HG03571 (cell line): ENCODE results near the gene PRICKLE4.
"Not testable (repeated sequence)": the region's sequence is repeated elsewhere in the genome, so short reads cannot be mapped to it uniquely, and the experiment has no call there.

Experiments
- ATAC-seq: cut with Tn5 transposase; IDR thresholded peaks from one replicate; pipeline ENCODE4 v1.9.1; 2021; ENCODE audit not compliant: unreplicated experiment

The PRICKLE4 gene

DNA sequence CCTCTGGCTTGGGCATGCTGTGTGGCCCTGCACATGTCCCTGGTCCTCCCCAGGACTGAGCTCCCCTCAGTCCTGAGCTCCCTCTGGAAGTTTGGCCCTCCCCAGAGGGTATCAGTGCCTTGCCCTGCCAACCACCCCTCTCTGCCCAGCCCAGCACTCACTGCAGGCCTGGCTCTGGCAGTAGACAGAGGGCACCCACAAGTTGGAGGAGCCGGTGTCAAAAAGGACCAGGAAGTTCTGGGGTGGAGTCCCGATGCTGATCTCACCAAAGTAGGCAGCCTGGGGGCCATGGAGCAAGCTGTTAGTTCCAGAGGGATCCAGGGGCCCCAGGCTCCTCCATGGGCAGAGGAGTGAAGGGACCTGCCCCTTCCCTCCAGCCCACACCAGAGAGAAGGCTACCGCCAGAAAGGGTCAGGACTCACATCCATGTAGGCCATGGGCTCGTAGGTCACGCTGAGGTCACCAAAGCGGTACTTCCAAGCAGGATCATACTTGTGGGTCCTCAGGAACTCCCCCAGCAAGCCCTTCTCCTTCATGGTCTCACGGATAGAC, 36.3 kb upstream of the PRICKLE4 start:
- ATAC-seq, result no peak

DNA sequence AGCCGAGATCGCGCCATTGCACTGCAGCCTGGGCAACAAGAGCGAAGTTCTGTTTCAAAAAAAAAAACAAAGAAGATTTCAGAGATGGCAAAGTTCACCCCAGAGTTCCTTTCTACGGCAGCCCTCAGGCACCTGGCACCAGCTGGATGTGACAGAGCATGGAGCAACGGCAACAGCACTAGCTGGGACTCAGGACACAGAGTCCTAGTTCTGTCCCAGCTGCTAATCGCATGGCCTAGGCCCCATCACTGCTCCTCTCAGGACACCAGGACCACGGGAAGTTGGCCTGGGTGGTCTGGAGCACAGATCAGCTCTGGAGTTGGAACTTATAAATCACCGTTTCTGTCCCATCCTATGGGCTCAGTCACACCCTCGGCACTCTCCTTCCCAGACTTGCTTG, 34.5 kb upstream of the PRICKLE4 start:
- ATAC-seq, result no peak

DNA sequence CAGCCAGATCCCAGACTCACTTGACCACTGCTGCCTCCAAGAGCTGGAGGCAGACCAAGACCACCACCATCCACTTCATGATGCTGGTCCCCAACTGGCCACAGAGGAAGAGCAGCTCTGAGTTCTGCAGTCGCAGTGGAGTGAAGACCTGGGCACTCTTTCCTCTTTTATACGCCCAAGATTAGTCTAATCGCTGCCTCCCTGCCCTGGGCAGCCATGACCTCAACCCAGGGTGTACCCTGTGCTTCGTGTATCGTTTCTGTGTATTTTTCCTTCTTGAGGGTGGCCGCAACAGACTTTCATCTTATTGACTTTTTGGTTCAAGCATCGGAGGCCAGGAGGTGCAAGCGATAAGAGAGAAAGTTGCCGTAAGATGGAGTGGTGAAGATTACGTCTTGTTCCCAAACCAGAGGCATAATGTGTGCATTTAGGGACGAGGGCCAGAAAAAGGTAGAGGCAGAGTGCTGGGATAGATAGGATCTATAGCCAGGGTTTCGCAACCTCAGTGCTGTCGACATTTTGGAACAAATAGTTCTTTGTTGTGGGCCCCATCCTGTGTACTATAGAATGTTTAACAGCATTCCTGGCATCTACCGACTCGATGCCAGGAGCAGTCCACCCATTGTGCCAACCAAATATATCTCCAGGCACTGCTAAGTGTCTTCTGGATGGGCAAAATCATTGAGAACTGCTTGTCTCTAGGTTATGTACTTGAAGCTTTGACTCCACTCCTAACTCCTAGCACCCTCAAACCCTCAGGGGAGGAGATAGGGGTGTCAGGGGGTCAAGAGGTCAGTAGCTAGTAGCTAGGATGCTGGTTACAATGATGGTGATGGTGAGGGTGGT, 33.1 kb upstream of the PRICKLE4 start, which contains the start of gene PGC:
Gene PGC (minus strand): TSS at position 142 of the 846 bp plus-strand sequence. CDS start 63 bp downstream, at position 79.
- ATAC-seq, result no peak

DNA sequence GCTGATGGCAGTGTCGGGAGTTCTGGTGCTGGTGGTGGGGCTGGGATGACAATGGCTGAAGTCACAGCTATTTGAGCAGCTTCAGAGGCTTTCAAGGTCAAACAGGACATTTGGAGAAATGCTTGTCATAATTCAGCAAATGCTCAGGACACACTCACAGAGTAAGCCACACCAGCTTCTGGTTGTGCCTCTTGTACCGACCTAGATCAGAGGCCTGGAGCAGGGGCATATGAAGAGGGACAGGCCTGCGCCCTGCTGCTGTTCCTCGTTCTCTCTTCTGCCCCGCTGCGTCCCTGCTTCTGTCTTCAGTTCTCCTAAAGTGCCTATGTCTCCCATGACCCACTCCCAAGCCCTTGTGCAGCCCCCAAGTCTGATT, 32.5 kb upstream of the PRICKLE4 start:
- ATAC-seq, result no peak

DNA sequence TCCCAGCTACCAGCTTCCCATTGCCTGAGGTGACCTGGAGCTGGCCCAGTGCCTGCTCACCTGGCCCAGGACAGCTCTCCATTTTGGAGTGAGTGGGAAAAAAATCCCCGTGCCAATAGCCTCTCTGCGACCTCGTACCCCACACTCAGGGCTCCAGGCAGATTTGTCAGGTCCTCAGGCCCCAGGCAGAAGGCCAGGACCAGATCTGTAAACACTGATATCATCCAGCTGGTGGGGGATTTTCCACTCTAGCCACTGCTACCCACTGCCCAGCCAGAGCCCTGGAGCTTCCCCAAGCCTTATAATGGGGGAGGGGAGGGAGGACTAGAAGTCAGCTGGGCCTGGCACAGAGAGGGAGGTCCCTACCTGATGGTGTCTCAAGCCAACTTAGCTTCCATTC, 32.0 kb upstream of the PRICKLE4 start:
- ATAC-seq, result no peak

DNA sequence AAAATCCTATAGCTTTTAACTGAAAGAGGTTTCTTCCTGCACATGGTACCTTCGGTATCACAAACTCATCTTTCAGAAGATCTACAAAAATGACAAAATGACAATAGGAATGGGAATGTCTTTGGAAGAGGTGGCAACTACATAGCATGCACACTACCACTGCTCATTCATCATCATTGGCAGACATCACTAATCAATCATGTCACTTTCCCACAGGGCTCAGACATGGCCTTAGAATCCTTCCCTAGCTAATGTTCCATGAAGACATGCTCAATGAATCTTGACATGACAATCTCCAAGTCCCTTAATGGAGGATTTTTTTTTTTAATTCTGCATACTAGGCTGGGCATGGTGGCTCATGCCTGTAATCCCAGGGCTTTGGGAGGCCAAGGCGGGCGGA, 30.2 kb upstream of the PRICKLE4 start:
- ATAC-seq, result no peak

DNA sequence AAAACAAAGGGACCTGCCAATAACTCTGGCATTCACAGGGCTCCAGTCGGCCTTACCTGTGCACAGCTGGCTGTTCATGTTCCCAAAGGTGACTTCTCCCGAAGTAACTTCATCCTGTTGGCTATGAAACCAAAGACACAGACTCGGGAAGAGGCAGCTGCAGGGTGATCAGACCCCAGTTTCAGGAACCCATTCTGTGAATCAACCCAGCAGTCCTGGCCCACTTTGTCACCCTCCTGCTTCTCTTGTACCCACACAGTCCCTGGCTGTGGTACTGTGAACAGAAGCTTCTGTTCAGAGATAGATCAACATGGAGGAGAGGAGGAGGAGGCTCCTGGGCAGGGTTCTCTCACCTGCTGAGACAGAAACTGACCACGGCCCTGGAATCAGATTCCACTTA, 24.7 kb upstream of the PRICKLE4 start:
- no peak for ATAC-seq

DNA sequence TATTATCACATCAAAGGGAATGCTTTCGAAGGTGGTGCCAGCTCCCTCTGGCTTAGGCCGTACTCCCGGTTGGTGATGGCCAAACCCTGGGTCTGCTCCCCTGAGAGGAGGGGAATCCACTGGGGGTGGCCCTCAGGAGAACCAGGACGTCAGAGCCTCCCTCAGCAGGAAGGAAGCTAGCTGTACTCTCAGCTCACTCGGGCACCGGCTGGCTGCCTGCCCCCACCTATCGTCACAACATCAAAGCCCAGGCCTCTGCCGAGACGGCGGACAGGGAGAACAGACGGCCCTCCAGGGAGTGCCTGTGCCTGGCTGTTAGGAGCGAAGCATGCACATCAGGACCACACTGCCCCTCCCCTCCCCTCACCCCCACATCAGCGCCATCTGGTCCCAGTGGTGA, 24.2 kb upstream of the PRICKLE4 start:
- no peak for ATAC-seq

DNA sequence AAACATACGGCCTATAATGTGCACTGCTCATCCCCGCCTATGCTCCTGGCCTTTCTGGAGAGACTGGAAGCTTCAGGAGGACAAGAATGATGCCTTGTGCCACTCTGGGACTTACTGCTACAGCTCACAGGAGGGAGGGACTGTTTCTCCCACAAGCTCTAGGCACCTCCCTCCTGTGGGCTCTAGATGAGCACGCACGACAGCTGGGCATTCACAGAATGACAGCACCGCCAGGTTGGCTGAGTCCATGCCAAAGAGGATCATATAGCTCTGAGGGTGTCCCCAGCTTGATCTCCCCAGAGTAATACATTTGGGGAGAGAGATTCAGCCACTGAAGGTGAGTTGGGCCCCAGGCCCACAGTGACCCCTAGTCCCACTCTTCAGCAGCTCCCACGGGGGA, 23.3 kb upstream of the PRICKLE4 start:
- ATAC-seq, result no peak

DNA sequence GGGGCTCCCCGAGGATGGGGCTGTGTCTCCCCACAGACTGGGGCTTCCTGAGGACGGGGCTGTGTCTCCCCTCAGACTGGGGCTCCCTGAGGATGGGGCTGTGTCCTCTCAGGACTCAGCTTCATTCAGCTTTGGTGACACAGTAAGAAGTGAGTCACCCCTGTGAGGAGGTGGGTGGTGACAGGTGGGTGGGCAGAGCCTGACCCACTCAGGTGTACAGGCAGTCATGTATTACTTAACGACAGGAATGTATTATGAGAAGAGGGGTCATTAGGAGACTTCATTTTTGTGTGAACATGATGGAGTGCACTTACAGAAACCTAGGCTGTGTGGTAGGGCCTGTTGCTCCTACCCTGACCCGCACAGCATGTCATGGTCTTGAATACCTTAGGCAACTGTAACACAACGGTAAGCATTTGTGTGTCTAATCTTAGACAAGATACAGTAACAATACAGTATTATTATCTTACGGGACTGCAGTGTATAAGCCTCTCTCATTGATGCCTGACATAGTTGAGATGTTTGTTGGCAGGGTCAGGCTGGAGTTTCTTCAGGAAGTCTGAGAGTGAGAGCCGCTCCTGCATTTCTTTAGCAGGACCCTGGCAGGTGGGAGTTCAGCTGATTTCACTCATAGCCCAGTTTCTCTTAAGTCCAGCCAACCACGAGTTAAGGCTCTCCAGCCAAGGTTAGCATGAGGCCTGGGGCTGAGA, 22.5 kb upstream of the PRICKLE4 start:
- no peak for ATAC-seq

DNA sequence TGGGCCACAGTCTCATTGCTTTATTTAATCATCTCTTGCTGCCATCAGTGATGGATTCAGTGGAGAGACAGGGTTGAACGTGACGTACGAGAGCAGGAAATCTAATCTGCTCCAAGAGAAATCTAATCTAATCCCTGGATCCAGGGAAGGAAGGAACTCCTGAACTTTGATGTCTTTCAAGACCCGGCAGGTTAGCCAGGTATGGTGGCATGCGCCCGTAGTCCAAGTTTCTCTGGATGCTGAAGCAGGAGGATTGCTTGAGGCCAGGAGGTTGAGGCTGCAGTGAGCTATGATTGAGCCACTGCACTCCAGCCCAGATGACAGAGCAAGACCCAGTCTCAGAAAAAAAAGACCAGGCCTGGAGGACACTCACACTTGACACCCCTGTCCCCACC, 21.9 kb upstream of the PRICKLE4 start:
- no peak for ATAC-seq

DNA sequence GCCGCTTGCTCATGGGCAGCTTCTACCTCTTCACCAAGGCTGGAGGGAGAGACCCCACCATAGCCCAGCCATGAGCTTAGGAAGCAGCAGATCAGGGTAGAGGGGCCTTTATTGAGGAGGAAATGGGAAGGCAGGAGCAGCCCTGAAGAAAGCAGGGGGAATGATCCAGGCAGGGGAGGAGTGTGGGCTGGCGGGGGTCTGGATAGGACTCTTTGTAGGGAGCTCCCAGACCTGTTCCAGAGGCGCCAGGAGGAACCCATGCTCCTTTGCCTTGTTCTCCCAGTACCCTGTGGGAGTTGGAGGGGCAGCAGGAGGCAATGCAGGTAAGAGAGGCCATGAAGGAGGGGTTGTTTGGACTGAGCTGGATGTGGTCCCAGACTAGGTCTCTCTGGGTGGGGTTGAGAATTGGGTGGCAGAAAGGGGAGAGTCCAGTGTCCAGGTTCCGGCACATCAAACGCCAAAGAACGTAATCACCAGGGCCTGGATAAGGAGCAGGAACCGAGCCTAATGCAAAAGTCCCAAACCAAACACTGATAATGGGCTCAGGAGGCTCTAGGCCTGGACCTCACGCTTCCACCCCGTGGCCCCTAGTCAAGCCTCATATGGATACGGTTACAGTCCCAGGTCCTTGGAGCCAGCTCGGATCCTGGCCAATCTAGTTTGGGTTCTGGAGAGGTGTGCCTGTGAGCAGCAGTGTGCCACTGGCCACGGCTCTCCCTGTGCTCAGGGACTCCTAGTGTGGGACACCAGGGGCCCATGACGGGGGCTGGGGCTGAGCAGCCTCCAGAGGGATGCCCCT, 21.3 kb upstream of the PRICKLE4 start:
- ATAC-seq, result no peak

DNA sequence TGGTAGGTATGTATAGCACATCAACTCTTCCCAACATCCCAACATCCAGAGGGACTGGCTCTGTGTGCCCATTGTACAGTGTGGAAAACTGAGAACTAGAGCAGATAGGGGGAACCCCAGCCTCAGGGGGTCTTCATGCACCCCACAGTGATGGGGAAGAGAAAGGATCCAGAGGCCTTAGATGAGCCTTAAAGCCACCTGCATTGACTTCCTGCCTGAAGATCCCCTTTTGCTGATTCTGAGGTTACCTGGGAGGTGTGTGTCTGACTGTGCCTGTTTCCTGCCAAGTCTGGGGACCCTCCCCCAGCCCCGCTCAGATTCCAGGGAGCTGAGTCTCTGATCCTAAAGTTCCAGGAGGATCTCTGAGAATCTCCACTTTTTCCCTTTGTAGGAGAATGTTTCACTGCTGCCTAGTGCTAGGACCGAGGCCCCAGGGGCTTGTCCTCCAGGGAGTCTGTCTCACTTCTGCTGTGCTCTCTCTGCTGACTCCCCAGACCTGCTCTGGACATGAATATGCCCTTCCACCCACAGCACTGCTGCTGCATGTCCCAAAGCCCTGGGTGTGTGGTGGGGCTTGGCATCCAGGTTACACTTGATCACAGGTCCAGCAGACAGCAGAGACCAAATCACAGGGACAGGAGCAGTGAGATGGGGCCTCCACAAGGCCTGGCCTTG, 20.5 kb upstream of the PRICKLE4 start:
- no peak for ATAC-seq

DNA sequence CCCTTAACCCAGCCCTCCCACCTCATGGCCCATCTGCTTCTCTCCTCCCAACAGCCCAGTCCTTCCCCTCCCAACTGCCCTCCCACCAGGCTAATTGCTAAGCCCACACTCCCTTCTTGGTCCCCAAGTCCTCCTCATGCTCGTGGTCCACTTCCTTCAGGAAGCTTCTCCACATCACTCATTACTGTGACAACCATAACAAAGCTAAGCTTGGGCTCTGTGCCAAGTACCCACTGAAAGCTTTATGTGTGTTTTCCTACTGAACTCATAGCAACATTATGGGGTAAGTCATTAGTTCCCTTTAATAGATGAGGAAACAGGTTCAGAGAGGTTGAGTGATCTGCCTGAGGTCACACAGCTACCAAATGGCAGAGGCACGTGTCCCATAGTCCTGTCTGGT, 17.1 kb upstream of the PRICKLE4 start:
- ATAC-seq, result no peak

DNA sequence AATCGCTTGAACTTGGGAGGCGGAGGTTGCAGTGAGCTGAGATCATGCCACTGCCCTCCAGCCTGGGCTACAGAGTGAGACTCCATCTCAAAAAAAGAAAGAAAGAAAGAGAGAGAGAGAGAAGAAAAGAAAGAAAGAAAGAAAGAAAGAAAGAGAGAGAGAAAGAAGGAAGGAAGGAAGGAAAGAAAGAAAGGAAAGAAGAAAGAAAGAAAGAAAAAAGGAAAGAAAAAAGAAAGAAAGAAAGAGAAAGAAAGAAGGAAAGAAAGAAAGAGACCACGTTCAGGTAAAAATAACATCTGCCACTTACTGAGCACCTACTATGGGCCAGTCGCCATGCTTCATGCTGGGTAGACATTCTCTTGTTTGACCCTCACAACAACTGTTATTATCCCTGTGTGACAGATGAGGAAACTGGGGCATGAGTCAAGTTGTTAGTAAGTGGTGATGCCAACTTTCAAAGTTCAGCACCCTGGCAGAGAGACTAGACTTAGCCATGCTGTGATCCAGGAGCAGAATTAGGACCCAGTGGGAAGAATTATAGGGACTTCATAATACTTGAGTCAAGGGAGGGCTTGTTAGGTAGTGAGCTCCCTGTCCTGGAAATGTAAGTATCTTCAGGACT, 14.4 kb upstream of the PRICKLE4 start:
- not testable (repeated sequence) for ATAC-seq

DNA sequence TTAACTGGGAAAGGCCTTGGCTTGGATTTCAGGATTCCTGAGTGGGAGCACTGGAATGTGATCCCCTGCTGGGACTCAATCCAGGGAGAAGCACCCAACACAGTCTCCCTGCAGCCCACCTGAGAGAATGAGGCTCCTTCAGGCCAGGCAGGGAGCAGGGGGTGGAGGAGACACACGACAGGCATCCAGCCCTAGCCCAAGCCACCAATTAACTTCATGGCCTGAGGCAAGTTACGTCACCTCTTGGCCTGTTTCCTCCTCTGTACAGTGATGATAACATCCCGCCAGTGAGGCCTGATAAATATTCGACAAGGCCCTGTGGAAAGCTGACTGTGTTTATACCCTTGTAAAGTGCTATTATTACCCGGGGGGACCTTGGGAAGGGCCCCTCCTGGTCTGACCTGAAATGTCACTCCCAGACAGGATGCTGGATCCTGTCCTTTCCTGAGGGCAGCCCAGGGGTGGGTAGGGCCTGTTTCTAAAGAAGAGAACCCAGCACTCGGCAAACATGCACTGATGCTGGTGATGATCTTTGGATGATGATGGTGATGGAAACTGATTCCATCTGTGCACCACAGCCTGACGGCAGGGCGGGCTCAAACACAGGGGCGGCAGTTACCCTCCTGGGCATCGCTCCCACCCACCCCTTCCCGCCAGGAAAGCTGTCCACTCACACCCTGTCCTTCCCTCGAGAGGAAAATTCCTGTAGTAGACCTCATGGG, 13.3 kb upstream of the PRICKLE4 start:
- ATAC-seq, result no peak

DNA sequence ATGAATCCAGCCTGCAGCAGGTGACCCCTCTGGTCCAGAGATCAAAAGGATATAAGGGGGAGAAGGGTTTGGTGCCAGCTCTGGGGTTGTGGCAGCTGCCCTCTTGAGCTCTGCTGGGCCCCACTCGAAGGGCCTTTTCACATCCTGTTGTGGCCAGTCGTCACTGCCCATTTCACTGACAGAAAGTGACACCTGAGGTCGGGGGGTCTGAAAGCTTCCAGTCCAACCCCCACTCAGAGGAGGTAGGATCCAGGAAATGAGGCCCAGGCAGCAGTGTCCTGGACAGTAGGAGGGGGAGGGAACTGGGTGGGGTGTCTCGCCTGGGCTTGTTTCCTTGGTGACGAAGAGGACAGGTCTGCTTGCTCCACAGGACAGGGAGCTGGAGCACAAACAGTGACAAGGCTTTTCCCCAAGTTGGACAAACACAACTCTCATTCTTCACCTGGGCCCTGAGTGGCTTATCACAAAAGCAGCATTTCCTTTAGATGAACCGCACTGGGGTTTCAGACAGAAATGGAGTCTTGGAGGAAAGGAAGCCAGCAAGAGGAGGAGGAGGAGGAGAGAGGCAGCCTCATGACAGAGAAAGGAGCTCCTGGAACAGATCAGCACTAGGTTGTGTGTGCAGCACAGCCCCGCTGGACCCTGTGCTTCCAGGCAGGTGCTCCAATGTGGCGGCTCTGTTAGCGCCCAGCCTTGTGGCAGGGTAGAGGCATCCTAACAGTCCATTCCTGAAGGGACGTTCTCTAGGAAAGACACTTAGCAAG, 11.9 kb upstream of the PRICKLE4 start:
- no peak for ATAC-seq

DNA sequence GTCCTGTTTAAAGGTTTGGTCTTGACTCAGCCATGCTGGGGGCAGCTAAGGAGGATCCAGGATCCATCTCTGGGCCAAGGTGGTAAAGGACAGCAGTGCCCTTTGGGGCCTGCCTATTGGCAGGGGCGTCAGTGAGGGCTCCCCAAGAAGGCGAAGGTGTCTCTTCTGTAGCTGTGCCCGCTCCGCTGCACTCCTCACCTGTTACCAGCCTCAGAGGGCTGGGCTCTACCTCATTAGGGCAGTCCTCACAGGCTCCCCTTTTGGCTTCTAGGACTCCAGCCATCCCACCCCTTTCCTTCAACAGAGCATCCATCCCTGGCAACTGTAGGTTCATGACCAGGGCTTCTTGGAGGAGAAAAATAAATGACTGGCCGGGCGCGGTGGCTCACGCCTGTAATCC, 11.2 kb upstream of the PRICKLE4 start:
- ATAC-seq, result no peak
